ENCODE measurements around the gene GCGR. TPM values are rescaled to one million over a fixed set of nuclear protein-coding genes. Genes with fewer than 3 reads are reported as not detected.

The GCGR gene
- total and polyA plus RNA-seq, 2 donors (not counting 1 experiment from before 2014, with no cell fraction given), result not detected

- no peak overlapping the region for H3K4me2 ChIP-seq (replicated peaks; ENCODE audit: low read depth, low read length, poor library complexity, severe bottlenecking)
- no peaks in the 10 kb centered on the region for H3K79me2 ChIP-seq (ENCODE audit: control insufficient read depth, insufficient read depth, low read length)
- H3K4me3 Mint-ChIP-seq, result no peak overlapping the region
- no peak overlapping the region for H3K9ac ChIP-seq (ENCODE audit: low read length)
- H3K4me3 ChIP-seq (ENCODE audit: control extremely low read depth in 1 of 5, extremely low read depth in 1 of 5, insufficient read depth in 1 of 5, low read depth in 2 of 5, low read length in 4 of 5), result no peak overlapping the region
- no peaks in the 10 kb centered on the region for H3K36me3 ChIP-seq (replicated peaks in 1 of 2; ENCODE audit: control extremely low read depth in 1 of 2, control insufficient read depth in 1 of 2, extremely low read depth in 1 of 2, insufficient read depth in 2 of 2, low read length in 1 of 2)
- H3K27me3 Mint-ChIP-seq, result peaks cover 19% of the 10 kb centered on the region
- no peaks in the 10 kb centered on the region for H4K20me1 ChIP-seq (ENCODE audit: control insufficient read depth, insufficient read depth, low read length, poor library complexity, severe bottlenecking)
- peaks cover 0 to 8% (median under 1%) of the 10 kb centered on the region in 4 experiments for H3K27me3 ChIP-seq (replicated peaks in 1 of 4; ENCODE audit: control extremely low read depth in 1 of 4, control insufficient read depth in 3 of 4, insufficient read depth in 4 of 4, low read length in 3 of 4)
- no peaks in the 10 kb centered on the region for H3K4me1 ChIP-seq (ENCODE audit: control insufficient read depth in 2 of 2, insufficient read depth in 2 of 2, low read length in 2 of 2)
- H3K9me3 ChIP-seq (ENCODE audit: control extremely low read depth in 1 of 3, control insufficient read depth in 2 of 3, insufficient read depth in 1 of 3, low read length in 2 of 3), result no peaks in the 10 kb centered on the region
- H2AFZ ChIP-seq (ENCODE audit: insufficient read depth, low read depth, low read length, poor library complexity, severe bottlenecking), result no peak overlapping the region
- ChIA-PET POLR2A (no interaction called here), CTCF (no interaction called here)
- 91% methylated on average over 31 of the region's 41 CpGs for WGBS (ENCODE audit: insufficient coverage)
- no peaks in the 10 kb centered on the region for H3K9me3 Mint-ChIP-seq (ENCODE audit: insufficient read depth)
- no peak overlapping the region for H3K27ac ChIP-seq (ENCODE audit: low read length in 2 of 2)
- ATAC-seq (ENCODE audit: low read depth) (no peak), DNase-seq (no peak)
- H3K27ac Mint-ChIP-seq, result no peak overlapping the region
- H3K4me1 Mint-ChIP-seq, result no peaks in the 10 kb centered on the region
- no peak for TF ChIP-seq EZH2 (IDR thresholded peaks at IDR 0.05; ENCODE audit: borderline replicate concordance, insufficient read depth, low read depth, low read length, poor library complexity, severe bottlenecking)
- TF ChIP-seq, protein P1, sequence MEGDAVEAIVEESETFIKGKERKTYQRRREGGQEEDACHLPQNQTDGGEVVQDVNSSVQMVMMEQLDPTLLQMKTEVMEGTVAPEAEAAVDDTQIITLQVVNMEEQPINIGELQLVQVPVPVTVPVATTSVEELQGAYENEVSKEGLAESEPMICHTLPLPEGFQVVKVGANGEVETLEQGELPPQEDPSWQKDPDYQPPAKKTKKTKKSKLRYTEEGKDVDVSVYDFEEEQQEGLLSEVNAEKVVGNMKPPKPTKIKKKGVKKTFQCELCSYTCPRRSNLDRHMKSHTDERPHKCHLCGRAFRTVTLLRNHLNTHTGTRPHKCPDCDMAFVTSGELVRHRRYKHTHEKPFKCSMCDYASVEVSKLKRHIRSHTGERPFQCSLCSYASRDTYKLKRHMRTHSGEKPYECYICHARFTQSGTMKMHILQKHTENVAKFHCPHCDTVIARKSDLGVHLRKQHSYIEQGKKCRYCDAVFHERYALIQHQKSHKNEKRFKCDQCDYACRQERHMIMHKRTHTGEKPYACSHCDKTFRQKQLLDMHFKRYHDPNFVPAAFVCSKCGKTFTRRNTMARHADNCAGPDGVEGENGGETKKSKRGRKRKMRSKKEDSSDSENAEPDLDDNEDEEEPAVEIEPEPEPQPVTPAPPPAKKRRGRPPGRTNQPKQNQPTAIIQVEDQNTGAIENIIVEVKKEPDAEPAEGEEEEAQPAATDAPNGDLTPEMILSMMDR (IDR thresholded peaks at IDR 0.05), result no peak
- intact Hi-C loops (cut with micrococcal nuclease), result no loop called here
Observed at GRCh38 chr17:81813861-81814683, 10.1 kb downstream of the GCGR start.

Measured in B cell (primary cell).